Measurements from ENCODE around the gene CTIF.

The CTIF gene

DNA sequence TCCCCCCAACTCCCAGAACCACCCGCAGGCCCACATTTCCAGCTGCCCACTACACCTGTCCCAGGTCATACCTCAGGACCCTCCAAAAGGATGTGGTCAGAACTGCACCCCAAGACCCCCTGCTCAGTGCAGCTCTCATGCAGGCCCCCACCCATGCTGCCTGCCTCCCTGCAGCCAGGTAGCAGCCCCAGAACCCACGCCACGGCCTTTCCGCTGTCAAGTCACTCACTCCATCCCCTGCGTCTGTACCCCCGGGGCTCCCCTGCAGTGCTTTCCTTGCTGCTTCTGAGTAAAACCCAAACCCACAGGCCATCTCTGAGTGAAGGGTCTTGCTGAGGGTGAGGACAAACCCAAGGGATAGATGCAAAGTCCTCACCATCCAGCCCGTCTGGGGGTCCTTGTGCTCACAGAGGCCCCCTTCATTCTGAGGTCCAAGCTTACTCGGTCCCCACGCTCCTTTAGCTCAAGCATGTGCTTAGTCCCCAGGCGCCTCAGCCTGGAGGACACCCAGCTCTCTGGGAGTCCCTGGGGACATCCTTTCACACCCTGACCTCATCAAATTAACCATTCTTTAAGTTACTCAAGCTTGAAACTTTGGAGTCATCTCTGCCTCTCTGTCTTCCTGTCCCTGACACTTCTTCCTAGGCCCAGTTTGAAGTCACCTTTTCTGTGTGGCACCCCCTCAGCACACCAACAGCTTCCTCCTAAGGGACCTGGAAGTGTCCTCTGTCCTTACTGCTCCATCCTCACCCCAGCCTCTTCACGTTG, 281.8 kb downstream of the CTIF start:
- in situ Hi-C loops (cut with HindIII; ENCODE audit: low sequenced_read_pairs) = no loop called here

DNA sequence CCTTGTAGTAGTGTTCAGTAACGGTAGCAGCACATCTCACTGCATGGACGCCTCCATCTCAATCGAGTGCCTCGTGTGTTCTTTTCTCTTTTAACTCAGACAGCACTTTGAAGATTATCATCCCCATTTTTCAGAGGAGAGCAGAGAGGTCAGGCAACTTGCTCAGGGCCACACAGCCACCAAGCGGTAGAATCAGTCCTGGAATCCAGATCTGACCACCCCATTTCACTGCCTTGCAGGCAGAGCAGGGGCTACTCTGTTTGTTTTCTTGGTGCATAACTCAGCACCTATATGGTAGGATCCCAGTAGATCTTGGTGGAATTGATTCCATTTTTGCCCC, 282.4 kb downstream of the CTIF start:
- in situ Hi-C loops (cut with HindIII; ENCODE audit: low sequenced_read_pairs) = no loop called here

DNA sequence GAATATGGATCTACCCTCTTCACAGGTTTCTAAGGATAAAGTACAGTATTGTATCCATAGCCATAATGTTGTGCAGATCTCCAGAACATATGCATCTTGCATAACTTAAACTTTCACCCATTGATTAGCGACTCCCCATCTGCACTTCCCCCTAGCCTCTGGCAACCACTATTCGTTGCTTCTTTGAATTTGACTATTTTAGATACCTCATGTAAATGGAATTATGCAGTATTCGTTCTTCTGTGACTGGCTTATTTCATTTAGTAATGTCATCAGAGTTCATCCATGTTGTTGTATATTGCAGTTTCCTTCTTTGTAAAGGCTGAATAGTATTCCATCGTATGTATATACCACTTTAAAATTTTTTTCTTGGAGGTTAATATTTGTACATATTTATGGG, 283.0 kb downstream of the CTIF start:
- in situ Hi-C loops (cut with HindIII; ENCODE audit: low sequenced_read_pairs) = no loop called here

DNA sequence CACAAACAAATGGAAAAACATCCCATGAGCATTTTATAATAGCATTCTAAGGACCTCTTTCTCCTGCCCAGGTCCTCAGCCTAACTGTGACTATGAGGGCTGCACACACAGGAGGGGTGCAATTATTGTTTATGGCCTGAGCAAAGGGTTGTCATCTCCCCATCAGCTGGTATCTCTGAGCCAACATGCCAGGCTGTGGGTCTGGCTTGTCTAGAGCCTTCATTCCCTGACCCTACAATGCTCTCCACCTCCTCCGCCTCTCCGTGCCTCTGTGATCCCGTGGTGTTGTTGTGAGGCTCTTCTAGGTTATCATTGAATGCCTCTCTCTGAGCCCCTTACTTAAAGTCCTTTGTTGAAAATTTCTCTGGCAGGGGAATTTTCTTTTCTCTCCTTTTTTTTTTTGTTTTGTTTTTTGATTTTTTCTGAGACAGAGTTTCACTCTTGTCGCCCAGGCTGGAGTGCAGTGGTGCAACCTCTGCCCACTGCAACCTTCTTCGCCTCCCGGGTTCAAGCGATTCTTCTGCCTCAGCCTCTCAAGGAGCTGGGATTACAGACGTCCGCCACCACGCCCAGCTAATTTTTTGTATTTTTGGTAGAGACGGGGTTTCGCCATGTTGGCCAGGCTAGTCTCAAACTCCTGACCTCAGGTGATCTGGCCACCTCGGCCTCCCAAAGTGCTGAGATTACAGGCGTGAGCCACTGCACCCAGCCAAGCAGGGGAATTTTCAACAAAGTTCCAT, 285.6 kb downstream of the CTIF start:
- in situ Hi-C loops (cut with HindIII; ENCODE audit: low sequenced_read_pairs) = no loop called here

DNA sequence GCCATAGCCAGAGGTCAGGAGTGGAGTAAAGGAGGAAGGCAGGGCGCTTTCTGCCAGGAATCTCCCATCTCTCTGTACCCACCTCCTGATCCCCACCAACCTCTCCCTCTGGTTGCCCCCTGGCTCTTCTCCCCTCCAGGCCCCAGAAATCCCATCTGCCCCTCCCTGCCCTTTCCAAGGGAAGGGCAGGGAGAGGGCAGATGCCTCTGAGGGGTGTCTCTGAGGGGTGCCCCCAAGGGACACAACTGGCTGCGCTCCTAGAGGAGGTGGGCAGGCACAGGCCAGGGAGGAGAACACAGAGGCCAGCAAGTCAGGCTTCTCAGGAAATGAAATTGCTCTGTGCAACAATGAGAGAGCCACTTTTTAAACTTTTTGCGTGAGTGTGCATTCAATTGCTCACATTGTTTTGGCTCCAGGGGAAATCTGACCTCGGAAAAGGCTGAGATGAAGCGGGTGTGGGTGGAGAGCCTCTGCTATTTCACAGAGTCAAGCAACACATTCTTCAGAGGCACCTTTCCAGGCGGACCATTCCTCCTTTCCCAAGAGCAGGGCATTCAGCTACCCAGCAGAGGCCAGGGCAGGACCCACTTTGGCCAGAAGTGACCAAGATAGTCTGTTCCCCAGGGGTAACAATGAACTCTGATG, 286.4 kb downstream of the CTIF start:
- in situ Hi-C loops (cut with HindIII; ENCODE audit: low sequenced_read_pairs) = no loop called here

DNA sequence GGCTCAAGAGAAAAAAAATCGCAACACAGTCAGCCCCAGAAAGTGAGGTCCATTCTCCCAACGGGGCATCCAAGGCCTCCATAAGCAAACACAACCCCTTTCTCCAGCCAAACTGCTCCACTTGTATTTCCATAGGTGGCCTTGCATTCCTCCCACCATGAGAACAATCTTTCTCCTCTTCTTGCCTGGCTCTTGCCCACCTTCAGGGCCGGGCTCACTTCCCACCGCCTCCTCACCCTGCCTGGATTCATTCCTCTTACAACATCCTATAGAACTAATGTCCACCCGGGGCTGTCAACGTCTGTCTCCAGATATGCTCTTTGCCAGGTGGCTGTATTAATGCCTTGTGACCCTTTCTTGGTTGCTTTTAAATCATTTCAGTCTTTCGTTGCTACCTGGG, 287.4 kb downstream of the CTIF start:
- in situ Hi-C loops (cut with HindIII; ENCODE audit: low sequenced_read_pairs) = no loop called here

DNA sequence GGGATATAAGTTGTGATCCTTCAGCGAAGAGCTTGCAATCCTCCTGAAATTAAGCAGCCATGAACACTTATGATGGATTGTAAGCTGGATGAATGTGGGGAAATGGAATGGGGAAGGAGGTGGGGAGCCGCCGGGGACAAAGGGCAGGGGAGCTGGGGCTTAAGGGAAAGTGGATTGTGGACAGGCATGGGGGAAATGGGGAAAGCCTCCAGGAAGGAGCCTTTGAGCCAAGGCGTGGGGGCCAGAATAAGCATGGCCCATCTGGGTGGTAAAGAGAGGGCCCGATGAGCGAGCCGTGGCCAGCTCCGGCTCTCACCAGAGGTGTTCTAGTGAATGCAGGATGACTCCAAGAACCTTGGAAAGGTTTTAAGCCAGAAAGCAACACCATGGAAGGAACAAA, 288.0 kb downstream of the CTIF start:
- in situ Hi-C loops (cut with HindIII; ENCODE audit: low sequenced_read_pairs) = no loop called here

DNA sequence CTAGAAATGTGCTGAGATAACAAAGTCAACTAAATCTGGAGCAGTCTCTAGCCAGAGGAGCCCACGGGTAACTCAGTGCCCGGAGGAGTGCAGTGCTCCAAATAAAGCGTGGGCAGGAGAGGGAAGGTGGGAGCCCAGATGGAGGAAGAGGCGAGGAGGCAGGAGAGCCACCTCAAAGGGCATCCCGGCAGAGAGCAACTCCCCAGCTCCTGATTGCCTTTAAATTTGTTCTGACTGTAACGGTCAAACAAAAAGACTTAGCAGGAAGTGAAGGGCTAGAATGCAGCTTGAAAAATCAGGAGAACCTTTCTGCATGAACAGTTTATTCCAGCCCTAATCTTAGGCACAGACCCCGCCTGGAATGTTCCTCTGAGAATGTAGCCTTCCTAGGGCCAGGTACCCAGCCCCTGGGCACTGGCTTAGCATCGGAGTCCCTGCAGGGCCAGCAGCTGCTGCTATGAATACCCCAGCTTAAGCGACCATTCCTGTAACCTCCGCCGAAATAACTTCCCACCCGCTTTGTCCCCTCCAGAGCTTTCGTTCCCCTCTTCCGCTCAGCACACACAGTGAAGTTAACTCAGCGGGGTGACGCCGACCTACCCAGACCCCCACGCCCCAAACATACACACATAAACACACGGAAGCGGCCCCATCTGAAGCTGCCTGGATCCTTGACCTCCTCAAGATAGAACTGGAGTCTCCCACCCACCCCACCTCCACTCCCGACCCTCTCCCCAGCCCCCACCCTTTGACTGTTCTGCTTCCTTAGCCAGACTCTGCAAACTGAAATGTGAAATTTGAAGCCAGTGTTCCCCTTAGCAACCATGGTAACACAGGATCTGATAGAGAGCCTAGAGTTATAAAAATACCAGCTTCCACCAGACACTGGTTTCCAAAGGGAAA, 288.7 kb downstream of the CTIF start:
- in situ Hi-C loops (cut with HindIII; ENCODE audit: low sequenced_read_pairs) = no loop called here

DNA sequence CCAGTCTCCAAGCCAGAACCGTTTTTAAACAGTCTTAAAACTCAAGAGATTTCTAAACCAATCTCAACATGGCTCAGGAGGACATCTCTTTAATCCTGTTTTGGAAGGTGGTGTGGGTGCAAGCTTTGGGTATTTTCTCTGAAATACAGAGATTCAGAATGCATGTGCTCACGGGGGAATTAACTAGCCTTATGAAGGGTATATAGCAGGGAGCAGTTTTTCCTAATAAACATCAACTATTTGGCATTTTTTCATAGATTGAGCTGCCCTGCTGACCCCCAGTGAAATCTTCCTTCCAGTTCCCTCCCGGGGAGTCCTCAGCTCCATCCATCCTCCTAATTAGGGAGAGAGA, 289.3 kb downstream of the CTIF start:
- in situ Hi-C loops (cut with HindIII; ENCODE audit: low sequenced_read_pairs) = no loop called here

DNA sequence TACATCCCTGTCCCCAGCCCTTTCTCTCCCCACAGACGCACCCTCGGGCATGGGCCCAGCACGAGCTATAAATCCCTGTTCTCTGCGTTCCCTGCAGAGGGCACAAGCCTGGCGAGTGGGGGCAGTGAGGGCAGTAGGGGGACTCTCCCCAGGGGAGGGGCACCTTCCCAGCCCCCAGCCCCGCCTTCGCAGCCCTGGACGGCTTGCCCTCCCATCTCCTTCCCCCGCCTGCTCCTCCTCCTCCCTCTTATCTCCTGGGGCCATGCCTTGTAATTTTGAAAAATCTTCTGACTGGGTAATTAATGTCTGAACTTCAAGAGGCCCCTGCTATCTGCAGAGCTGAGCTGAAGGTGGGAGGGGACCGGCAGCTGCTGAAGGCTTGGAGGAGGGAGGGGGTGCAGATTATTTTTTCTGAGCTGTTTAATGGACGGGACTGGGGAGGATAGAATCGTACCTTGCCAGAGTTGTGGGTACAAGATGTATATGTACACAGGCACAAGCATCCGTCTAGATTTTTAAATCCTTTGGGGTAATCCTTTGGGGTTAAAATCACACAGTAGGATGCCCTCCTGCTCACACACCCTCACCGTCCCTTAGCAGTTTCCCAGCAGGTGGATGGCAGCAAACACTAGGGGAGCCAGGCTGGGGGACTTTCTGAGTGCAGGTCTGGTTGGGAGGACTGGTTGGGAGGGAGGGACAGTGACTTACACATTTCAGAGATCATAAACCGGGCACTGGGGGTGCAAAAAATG, 290.0 kb downstream of the CTIF start:
- in situ Hi-C loops (cut with HindIII; ENCODE audit: low sequenced_read_pairs) = no loop called here

DNA sequence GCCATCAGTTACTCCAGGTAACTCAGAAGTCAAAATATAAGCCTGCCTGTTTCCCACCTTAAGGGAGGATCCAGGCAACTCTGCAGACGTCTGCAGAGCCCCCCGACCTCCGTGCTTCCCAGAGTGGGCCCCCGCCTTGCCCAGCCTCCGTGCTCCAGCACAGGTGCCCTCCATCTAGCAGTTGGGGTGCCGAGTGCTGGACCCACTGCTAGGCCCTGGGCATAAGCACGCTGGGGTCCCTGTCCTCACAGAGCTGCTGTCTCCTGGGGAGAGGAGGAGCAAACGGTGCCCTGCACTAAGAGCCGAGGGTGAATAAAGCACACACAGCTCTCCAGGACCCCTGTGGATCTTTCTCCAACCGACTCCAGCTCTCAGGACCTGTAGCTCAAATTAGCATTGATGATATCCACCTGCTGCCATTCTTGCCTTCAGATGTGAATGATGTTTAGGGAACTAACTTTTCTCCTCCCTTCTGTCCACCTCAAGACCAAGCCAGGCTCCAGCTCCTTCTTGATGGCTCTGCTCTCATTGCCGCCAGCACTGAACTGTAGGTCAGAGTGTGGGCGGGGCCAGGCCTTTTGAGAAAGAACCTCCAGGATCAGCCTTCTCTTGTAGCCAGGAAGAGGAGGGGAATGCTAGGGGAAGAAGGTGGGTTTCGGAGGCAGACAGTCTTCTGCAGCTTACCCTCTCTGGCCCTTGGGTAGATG, 290.8 kb downstream of the CTIF start:
- in situ Hi-C loops (cut with HindIII; ENCODE audit: low sequenced_read_pairs) = no loop called here

DNA sequence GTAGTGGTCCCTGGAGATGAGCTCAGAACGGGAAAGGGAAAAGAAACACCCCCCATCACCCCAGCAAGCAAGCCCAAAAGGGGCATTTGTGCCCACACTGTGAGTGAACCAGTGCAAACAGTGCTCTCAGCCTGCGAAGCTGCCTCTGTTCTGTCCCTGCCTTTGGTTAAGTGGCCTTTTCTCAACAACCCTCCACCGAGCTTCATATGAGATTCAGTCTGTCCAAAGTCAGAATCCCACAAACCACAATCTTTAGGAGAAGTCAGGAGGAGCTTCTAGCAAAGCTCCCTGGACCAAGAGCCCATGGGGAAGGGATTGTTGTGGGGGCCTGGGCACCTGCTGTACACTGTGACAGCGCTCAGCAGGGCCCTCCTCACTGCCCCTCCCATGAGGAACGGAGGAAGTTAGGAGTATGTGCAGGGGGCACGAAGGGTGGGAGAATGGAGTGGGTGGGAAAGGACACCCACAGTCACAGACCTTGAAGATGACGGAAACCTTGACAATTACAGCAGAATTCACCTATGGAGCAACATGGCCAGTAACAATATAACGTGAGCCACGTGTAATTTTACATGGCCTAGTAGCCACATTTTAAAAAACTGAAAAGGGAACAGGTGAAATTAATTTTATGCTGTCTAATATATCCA, 292.4 kb downstream of the CTIF start:
- in situ Hi-C loops (cut with HindIII; ENCODE audit: low sequenced_read_pairs) = no loop called here

DNA sequence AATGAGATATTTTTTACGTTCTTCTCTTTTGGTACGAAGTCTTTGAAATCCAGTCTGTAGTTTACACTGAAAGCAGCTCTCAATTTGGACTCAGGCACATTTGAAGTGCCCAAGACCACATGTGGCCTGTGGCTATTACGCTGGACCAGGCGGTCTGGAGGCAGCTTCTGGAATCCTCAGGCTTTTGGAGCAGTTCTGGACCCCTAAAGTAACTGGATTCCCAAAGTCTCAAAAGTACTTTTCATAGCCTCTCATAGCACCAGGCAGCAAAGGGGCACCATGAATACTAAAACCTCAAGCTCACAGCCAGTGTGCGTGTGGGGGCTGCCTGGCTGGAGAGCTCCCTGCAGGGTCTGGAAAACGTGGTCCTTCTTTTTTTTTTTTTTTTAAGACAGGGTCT, 293.0 kb downstream of the CTIF start:
- in situ Hi-C loops (cut with HindIII; ENCODE audit: low sequenced_read_pairs) = no loop called here

DNA sequence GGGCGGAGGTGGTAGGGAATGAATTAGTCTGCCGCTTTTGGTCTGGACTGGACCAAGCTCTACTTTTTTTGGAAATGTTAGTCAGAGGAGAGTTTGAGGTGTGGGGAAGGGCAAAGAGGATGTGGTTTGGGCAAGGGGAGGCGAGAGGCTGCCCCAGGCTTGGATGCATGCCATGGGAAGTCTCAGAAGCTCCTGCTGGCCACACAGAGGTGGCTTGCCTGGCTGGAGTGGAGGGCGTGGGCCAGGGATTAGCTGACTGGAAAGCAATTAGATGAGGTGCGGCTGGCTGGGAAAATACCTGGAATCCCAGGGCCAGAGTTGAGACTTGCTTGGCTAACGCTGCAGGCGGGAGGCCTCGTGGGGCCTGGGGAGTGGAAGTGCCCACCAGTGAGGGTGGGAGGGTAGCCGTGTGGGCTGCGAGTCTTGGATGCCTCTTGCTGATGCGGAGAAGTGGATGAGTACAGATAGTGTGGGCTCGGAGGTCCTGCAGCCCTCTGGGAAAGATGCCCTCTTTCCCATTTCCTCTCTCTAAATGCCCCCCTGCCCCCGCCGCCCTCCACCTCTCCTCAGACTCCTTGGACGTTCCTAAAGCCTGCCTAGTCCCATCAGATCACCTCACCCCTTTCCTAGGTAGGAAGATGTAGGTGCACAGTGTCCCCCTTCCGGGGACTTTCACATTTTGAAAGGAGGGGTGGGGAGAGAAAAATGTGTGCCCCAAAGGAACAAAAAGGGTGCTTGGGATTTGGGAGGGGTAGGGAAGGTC, 294.3 kb downstream of the CTIF start:
- in situ Hi-C loops (cut with HindIII; ENCODE audit: low sequenced_read_pairs) = no loop called here

DNA sequence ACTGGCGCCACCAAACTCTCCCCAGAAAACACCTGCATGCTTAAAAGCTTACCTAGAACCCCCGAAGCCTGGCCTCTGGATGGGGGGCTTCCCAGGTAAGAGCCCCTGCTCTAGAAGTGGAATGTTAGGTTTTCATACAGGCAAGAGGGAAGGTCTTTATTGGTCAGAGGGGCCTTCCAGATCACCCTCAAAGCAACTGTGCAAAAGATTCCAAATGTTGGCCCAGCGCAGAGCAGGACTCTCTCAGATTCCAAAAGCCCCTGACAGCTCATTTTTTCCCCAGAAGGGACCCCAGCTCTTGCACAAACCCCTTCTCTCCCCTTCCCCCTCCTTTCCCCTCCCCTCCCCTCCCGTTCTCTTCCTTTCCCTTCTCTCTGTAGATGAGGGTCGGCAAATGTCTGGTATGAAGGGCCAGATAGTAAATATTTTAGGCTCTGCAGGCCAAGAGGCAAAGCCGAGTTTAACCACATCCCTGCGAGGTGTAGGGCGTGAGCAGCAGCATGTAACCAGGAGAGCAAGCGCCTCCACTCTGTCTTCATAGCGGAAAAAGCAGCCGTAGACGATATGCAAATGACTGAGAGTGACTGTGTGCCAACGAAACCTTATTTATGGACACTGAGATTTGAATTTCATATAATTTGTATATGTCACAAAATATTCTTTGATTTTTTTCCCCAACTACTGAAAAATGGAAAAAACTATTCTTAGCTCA, 295.0 kb downstream of the CTIF start:
- in situ Hi-C loops (cut with HindIII; ENCODE audit: low sequenced_read_pairs) = no loop called here

DNA sequence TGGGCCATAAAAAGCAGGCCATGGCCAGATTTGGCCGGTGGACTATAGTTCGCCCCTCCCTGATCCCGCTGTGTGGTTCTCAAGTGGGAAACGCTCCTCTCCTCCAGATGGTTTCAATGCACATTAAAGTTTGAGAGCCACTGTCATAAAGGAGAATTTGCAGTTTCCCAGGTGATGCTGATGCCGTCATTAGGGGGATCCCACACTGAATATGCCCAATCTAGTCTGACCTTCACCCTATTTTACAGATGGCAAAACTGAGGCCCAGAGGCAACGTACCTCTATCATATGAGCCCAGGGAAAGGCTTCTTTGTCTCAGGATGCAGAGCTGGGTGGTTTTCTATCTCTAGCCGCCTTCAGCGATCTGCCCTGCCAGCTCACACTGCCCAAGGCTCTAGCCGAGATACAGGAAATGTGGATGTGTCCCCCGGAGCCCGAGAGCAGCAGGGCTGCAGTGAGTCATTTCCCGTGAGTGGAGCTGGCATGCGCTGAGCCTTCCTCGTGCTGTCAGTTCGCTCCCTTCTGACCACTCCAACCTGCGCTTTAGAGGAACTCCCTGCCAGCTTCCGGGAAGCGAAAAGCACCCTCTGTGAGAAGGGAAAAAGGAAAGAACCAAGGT, 295.7 kb downstream of the CTIF start:
- in situ Hi-C loops (cut with HindIII; ENCODE audit: low sequenced_read_pairs) = no loop called here

DNA sequence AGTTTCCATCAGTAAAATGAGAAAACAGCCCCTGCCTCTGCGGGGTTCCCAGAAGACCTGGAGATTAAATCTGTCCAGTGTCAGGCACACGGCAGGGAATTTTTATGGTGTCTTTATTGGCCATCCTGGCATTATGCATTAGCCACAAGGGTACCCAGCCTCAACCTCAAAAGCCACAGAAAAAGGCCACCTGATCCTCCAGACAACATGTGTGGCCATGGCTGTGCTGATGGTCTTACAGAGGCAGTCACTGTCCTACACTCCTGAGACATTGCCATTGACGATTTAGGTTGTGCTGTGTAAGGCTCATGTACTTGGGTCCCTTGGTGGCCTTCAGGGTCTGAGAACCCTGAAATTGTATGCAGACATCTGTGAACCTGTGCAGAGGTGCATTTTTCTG, 296.3 kb downstream of the CTIF start:
- in situ Hi-C loops (cut with HindIII; ENCODE audit: low sequenced_read_pairs) = no loop called here

DNA sequence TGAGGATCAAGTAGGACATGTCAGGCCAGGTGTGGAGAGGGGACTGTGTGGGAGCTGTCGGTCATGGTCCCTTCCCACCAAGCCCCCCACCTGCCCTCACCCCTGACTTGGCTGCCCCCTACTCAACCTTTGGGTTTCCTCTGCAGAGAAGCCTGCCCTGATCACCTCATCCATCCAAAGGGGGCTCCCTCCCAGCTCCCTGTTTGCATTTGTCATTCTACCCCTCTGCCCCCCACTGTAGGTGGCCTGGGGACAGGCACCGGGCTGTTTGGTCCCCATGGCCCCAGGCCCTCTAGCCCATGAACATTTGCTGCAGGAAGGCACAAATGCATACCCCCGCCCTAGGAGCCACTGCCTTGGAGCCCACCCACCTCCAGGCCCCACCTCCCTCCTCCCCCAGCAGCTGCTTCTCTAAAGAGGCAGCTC, 296.9 kb downstream of the CTIF start:
- in situ Hi-C loops (cut with HindIII; ENCODE audit: low sequenced_read_pairs) = no loop called here

Data from endothelial cell of hepatic sinusoid (primary cell).